Activated CD4-positive, alpha-beta T cell treated with anti-CD3 and anti-CD28 coated beads, Interleukin-2, amount 50 U/mL, for 16 hours (primary cell): Measurements from ENCODE around the gene TDRD7.

Source experiments
- DNase-seq: peaks from one replicate; pipeline ENCODE4 v3.0.0-alpha.2; 2020

Gene TDRD7

DNA sequence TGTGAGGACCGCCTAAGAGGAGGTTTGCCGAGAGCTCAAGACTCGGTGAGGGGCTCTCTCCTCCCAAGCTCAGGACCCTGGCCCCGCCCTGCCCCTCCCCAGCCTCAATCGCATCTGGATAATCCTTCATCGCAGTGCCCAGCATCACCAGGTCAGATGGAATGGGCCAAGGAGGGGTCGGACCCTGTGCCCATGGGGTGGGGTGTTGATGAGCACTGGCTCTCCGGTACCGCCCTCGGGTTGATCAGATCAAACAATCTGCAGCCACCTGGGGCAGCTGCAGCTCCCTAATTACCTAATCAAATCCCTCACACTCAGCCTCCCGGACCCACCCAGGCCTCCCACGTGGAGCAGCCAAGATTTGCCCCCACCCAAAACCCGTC, 24.4 kb upstream of the TDRD7 start:
- no peak for DNase-seq

DNA sequence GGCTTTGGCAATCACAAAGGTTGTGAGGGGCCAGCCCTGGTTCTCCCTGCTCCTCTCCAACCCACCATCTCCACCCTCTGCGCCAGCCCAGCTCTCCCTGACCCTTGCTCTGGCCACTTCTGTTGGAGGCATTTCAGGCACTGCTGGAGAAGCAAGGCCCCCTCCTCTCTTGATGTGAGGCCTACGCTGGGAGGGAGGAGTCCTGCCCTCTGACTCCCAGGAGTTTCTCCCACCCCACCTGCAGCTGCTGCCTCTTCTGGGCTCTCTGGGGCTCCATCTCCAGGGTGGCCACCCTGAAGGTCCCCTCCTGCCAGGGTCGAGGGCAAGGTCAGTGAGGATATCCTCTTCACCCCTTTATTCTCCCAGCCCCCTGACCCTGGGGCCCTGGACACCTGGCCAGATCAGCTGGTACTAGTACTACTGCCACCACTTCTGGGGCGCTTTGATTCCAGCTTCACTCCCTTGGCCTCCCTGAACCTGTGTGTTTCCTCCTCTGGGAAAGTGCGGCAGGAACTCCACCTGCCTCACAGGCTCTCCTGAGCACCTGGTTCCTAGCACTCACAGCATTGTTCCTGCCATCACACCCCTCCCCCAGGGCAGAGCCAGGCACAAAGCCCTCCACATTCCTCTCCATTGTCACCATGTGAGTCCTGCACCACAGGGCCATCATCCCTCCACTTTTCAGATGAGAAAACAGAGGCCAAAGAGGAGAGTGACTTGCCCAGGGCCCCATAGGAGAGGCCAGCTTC, 23.8 kb upstream of the TDRD7 start:
- no peak for DNase-seq

- peak; percentile 70 for DNase-seq
Measured at GRCh38 chr9:97388721-97389238, 23.1 kb upstream of the TDRD7 start.

- no peak for DNase-seq
Measured at GRCh38 chr9:97389249-97389648, 22.6 kb upstream of the TDRD7 start.

GRCh38 chr9:97390791-97391406, 21.0 kb upstream of the TDRD7 start:
- no peak for DNase-seq

GRCh38 chr9:97394881-97395280, 17.0 kb upstream of the TDRD7 start:
- no peak for DNase-seq

GRCh38 chr9:97395745-97396144, 16.2 kb upstream of the TDRD7 start:
- no peak for DNase-seq

DNA sequence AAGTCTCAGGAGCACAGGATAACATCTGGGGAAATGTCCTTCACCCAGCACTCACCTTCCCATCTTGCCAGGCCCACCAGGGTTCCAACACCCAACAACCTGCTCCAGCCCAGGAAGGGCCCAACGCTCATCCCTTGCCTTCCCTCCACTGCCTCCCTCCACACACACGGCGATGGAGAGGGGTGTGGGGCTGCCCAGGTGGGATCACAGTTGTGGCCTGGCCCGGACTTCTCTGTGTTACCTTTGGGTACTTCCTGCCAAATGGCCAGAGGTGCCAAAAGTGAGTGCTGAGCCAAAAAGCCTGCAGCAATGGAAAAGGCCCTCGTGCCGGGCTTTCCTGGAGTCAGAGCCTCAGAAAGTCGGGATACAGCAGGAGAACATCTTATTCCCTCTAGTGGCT, 15.6 kb upstream of the TDRD7 start:
- no peak for DNase-seq

GRCh38 chr9:97397220-97397619, 14.7 kb upstream of the TDRD7 start:
- DNase-seq, result peak; percentile 96

- peak; percentile 62 for DNase-seq
Measured at GRCh38 chr9:97398999-97399758, 12.7 kb upstream of the TDRD7 start.

- DNase-seq, result no peak
Measured at GRCh38 chr9:97403746-97404316, 8.1 kb upstream of the TDRD7 start.

DNA sequence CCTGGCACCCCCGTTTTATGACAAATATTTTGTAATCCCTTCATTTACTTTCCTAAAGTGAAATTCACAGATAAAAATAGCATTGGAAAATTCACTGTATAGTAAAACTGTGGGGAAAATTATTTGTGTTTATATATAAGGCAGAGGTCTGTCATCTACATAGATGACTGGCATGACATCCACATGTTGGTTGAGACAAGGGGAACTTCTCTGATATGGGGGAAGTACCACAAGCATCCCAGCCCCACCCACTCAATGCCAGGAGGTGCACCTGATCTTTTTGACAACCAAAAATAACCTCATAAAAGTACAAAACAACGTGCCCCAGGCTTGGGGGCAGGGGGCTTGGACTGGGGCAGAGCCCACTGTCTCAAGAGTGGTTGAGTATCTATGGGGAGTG, 6.3 kb upstream of the TDRD7 start:
- no peak for DNase-seq

- DNase-seq, result no peak
Measured at GRCh38 chr9:97406620-97407177, 5.2 kb upstream of the TDRD7 start.

DNA sequence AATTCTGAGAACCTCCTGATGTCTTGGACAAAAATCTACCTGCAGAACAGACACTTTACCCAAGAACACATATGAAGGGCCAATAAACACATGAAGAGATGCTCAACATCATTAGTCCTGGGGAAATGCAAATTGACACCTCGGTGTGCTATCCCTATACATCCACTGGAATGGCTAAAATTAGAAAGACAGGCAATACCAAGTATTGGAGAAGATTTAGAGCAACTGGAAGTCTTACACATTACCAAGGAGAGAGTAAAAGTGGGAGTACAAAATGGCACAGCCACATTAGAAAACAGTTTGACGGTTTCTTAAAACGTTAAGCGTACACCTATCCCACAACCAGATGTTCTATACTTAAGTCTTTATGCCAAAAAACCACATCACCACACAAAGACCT, 3.3 kb upstream of the TDRD7 start:
- no peak for DNase-seq

GRCh38 chr9:97411440-97411788, 482 bp upstream of the TDRD7 start:
- DNase-seq, result no peak

- no peak for DNase-seq
Measured at GRCh38 chr9:97412626-97413385, 910 bp downstream of the TDRD7 start.

DNA sequence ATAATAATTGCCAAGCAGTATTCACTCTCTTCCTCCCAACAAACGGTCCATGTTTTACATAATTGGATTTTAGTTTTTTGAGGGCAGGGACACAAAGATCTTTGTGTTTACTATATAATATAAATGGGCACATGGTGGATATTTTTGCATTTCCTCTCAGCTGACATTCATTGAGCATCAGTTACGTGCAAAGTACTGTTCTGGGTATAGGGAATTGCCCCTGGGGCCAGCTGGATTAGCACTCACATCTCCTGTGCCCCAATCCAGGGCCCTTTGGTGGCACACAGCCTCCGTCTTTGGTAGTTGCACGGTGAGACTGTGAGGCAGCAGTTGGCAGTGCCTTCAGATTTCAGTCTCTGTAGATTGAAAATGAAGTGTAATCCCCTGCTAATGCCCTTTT, 1.6 kb downstream of the TDRD7 start:
- no peak for DNase-seq

- DNase-seq, result no peak
Measured at GRCh38 chr9:97415146-97415545, 3.2 kb downstream of the TDRD7 start.

DNA sequence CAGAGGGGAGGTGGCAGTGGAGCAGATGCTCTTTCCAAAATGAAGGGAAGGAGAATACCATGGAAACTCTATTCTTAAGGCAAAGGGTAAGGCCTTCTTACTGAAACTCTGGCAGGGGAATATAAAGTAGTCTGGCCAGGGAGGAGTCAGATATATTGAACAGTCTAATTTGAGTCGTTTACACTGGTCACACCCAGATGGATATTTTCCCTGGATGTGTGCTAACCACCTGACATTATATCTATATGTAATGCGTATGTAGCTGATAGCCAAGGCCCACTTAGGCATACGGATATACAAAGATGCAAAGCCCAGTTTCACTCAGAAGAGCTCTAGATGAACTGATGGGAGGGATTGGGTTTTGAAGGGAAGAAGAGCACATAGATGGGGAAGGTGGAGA, 7.0 kb downstream of the TDRD7 start:
- no peak for DNase-seq

GRCh38 chr9:97419309-97419867, 7.5 kb downstream of the TDRD7 start:
- DNase-seq, result no peak

GRCh38 chr9:97425336-97425972, 13.6 kb downstream of the TDRD7 start:
- DNase-seq, result no peak

DNA sequence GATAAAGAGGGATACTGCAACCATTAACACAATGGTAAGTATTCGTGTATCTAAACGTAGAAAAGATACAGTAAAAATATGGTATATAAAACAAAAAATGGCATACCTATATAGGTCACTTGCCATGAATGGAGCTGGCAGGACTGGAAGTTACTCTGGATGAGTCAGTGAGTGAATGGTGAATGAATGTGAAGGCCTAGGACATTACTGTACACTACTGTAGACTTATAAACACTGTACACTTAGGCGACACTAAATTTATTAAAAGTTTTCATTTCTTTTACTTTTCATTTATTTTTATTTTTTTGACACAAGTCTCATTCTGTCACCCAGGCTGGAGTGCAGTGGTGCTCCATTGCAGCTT, 14.1 kb downstream of the TDRD7 start:
- no peak for DNase-seq
